ENCODE measurements around the gene NTHL1.
"Not testable (repeated sequence)": the region's sequence is repeated elsewhere in the genome, so short reads cannot be mapped to it uniquely, and the experiment has no call there.

NTHL1 gene

DNA sequence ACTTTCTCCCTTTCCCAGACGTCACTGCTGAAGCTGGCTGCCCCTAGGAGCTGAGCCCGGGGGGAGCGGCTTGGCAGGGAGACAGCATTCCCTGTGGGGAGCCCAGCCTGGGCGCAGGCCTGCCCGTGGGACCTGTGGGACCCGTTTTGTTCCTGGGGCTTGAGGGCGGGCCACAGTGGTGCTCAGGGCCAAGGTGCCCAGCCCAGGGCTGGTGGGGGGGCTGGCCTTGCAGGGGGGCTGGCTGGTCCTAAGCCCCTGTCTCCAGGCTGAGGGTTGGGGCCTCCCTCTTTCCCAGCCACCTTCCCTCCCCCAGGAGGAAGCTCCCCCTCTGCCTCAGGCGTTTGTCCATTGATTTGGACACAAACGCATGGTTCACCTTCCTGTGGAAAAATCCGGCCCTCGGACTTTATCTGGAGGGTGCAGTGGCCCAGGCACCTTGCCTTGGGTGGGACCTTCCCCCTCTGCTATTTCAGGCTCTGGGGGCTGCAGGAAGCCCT is 16.5 kb downstream of the NTHL1 start:
- no peak for DNase-seq

DNA sequence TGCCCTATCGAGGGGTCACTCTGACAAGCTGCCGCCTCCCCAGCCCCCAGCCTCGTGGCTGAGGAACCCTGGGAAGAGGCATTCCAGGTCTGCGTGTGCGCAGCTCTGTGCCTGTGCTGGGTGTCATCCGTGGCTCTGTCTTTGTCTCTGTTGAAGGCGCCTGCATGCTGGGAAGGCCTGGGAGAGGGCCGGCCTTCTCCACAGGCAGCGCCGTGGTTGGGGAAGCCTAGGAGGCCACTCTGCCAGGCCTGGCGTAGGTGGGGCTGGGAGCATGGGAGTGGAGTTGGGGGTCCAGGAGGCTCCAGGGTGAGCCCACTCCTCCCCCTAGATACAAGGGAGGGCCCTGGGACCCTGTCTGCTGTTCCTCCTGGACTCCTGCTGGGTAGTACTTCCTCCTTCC is 17.6 kb downstream of the NTHL1 start:
- DNase-seq, result no peak

DNA sequence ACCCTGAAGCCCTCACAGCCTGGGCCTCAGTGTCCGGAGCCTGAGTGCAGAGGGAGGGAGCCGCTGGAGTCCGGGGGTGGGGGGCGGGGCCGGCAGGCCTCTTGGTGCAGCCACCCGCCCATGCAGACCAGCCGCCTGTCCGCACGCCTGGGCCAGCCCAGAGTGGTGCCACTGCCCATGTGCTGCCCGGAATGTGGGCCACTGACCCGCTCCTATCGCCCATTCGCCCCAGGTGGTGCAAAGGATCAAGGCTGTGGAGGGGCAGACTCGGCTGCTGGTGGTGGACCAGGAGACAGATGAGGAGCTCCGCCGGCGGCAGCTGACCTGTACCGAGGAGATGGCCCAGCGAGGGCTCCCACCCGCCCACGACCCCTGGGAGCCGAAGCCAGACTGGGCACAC is 18.3 kb downstream of the NTHL1 start:
- no peak for DNase-seq

DNA sequence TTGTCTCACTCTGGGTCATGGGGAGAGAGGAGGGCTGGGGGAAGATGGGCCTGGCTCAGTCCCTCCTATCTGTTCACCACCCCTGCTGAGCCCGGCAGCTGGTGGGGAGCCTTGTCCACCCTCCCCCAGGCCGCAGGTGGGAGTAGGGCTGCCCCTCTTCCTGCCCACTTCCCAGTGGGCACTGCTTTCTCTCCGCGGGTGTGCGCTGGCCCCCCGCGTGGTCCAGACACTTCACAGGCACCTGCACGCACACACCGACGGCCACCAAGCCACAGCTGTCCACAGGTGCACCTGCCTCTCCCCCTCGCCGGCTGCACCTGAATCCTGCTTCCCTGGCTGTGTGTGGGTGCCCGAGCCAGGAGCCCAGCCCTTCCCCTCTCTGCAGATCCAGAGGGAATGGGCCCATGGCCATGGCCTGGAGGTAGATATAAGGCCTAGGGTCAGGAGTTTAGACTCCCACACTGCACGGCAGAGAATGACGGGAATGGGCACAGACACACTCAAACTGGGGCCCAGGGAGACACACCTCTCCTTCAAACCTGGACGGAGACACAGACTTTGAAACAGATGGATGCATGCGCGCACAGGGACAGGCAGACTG is 18.9 kb downstream of the NTHL1 start:
- DNase-seq, result no peak

DNA sequence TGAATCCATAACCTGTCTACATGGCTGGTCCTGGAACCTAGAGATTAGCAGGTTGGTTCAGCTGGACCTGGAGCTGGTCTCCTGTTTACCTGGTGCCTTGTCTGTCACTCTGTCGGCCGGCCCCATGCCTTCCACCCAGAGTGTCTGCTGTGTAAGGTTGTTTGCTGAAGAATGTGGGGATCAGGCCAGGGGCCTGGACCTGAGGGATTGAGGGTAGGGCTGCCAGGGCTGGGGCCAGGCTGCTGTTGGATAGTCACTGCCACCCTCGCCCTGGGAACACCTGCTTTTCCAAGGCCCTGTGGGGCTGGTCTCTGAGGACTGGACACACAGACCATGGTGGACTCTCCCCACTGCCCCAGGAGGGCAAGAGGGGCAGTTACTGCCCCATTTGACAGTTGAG is 19.5 kb downstream of the NTHL1 start:
- DNase-seq, result no peak

DNA sequence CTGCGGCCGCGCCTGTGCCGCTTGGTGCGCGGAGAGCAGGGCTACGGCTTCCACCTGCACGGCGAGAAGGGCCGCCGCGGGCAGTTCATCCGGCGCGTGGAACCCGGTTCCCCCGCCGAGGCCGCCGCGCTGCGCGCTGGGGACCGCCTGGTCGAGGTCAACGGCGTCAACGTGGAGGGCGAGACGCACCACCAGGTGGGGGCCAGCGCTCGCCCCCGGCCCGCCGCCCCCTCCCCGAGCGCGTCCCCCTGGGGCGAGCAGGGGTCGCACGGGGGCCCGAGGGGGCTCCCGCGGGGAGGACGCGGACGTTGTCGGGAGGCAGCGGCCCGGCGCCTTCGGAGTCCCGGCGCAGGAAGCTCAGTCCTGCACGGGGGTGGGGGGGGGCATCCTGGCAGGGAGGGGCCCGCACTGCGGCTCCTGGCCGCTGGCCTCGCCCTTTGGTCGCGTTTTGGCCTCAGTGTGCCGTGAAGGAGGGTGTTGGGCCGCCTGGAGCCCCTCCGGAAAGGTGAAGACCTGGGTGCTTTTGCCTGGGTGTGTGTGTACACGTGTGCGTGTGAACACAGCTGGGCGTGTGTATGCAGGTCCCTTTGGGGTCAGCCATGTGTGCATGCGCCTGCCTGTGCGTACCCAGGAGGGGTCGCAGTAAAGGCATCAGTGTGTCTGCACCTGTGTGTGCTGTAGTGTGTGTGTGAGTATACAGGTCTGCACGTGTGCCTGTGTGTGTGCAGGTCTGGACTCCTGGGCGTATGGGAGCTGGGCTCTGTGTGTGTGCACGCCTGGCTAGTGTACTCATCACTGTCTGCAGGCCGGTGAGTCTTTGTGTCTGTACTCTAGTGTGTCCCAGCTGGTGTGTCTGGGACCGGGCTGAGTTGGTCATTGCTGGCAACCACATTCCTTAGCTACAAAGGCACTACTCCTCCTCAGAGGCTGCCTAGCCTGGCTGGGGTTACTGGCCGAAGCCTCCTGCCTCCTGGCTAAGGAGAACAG is 20.3 kb downstream of the NTHL1 start:
- DNase-seq, result peak in 1 of 56 donors; percentile 5

DNA sequence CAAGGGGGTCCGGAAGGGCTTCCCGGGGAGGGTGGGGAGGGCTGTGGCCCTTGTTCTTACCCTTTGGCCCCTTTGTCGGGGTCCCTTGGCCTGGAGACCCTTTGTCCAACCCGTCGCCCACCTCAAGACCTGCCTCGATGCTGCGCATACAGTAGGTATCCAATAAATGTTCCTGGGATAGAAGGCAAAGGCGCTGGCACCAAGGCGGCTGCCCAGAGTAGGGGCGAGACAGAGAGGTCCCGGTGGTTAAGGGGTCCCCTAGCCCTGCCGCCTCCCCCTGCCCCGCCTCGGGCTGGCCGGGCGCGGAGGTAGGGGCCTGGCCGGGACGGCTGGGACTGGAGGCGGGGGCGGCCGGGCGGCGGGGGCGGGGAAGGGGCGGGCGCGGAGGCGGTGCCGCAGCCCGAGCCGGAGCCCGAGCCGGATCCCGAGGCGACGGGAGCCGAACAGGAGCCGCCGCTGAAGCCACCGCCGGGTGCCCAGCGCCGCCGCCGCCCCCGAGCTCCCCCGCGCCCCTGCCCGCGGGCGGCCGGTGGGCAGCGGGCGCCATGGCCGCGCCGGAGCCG is 21.1 kb downstream of the NTHL1 start, which contains the start of gene NHERF2:
Gene NHERF2, plus strand, starts transcription at position 442 of the 563 bp plus-strand sequence. Its CDS starts 104 bp downstream, at position 546.
- peak in 13 of 56 donors; percentile 6 to 60 (median 21) for DNase-seq

DNA sequence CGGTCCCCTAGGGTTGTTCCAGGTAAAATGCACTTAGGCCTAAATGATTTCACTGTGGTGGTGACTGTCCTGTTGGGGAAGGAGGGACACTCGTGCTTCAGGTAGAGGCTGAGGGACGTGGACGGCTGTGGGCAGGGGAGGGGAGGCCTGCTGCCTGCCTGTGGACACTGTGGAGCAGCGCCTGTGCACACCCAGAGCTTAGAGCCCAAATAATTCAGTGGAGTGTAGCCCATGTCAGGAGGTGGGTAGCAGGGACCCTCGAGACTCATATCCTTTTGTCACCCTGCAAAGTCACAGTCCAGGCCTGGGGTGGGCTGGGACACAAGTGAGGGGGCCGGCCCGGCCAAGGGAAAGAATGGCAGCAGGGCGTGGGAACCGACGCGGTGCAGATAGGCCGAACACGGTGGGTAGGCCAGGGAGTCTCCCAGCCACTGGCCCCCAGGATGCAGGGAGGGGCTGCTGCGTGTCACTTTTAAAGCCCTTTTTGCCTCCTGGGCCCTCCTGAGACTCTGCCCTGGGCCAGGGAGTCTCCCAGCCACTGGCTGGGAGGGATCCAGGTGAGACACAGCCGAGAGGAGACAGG is 21.7 kb downstream of the NTHL1 start:
- no peak for DNase-seq

DNA sequence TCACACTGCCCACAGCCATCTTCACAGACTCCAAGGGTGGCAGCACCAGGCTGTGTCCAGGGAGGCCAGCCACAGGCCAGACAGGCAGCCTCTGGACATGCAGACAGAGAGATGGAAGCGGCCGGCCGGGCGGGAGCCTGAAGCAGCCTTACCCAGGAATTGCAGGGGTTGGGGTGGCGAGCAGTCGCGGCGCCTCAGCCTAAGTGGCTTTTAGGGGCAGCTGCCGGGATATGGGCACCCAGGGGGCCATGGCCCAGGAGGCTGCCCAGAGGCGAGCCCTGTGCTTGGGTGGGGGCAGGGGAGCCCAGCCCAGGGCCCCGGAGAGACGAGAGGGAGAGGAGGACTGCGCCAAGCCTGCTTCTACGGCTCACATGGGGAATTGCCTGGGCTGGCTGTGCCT is 22.4 kb downstream of the NTHL1 start:
- DNase-seq, result no peak

DNA sequence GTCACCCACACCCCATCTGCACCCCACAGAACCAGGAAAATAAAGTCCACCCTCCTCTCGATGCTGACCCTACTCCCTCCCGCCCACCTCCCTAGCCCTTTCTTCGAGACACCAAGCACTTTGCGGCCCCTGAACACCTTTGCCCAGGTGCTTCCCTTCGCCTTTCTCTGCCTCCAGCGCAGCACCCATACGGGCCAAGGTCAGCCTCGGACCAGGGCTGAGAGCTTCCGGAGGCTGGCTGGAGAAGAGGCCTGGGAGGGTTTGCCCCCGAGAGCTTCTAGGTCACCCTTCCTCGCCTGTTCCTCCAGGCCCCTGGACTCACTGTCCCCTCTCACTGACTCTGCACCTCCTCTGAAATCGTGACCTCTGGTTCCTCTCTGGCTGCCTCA is 23.6 kb downstream of the NTHL1 start:
- no peak for DNase-seq

DNA sequence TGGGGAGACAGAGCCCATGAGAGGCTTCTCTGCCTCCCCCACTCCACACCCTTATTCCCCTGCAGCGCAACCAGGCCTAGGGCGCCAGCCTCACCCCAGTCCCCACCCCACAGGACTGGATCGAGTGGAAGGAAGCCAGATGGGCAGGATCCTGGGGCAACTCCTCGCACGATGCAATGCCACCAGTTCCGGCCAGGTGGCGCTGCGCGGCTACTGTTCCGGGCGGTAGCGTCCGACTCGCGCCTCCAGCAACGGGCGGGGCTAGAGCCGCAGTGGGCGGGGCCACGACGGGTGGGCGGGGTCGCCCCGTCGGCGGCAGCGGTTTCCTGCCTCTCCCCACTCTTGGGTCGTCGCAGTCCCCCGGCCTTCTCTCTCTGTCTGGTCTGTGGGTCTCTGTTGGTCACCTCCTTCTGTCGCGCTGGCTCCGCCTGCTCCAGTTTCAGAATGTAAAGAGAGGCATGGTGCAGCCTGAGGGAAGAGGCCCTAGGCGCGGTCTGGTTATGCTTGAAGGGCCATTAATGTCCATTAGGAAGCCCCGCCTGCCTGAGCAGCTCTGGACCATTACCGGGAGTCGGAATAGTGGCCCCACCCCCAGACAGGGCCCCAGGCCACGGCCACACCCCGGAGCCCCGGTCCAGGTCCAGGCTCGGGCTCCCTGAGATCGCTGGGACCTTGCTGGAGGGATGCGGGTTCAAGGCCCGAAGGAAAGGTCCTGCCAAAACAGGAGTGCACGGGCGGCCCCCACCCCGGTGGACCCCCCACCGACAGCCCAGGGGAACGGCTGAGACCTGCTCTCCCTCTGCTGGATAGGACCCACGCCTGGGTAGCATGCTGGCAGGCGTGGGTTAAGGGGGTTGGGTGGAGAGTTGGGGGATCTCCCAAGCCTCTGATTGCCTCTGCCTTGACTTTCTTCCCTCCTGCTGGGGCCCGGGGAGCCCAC is 24.3 kb downstream of the NTHL1 start:
- DNase-seq, result peak; percentile 25 to 97 (median 82)

DNA sequence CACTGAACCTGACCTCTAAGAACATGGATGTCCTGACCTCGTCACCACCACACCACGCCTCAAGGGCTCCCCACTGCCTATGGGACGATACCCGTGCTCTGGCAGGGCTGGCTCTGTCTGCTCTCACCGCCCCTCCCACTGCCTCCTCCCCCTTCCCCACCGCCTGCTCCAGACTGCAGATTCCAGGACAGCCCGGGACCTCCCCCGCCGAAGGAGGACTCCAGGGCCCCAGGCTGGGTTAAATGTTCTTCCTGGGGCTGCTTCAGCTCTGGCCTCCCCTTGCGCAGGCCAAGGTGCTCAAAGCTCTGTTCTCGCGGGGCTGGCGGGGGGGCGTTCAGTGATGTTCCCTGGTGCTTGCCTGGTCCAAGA is 24.9 kb downstream of the NTHL1 start:
- no peak for DNase-seq

DNA sequence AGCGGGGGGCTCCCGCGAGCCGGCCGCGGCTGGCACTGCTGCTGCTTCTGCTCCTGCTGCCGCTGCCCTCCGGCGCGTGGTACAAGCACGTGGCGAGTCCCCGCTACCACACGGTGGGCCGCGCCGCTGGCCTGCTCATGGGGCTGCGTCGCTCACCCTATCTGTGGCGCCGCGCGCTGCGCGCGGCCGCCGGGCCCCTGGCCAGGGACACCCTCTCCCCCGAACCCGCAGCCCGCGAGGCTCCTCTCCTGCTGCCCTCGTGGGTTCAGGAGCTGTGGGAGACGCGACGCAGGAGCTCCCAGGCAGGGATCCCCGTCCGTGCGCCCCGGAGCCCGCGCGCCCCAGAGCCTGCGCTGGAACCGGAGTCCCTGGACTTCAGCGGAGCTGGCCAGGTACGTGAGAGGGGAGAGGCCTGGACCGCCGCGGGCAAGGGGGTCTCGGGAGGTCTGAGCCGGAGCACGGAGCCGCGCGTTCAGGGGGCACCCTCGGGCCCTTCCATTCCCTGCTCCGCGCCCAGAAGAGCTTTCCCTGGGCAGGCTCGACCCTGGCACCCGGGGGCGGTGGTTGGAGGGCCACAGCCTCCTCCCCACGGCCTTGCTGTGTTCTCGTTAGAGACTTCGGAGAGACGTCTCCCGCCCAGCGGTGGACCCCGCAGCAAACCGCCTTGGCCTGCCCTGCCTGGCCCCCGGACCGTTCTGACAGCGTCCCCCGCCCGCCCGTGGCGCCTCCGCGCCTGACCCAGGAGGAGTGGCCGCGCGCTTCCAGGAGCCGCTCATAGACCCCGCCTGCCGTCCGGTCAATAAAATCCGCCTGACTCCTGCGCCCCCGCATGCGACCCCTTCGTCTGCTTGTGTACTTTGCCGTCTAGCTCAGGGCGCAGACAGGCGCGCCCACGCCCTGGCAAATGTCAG is 27.5 kb downstream of the NTHL1 start:
- DNase-seq, result no peak

DNA sequence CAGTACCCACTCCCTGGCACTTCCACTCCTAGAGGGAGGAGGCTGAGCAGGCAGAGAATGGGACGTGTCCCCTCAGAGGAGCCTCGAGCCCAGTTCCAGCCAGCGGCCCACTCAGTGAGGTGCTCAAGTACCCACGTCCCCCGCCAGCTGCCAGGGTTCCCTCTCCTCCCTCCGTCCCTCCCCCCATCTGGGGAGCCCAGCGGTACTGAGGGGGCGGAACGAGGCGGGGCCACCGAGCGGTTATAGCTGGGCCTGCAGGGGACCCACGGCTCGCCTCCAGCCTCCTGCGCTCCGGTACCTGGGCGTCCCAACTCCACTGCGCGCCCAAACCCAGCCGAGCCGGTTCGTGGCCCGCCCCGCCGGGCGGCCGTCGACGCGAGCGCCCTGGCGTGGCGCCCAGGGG is 28.1 kb downstream of the NTHL1 start, which contains the start of gene NPW:
Gene NPW, plus strand, starts transcription at position 268 of the 403 bp plus-strand sequence.
- DNase-seq, result no peak

DNA sequence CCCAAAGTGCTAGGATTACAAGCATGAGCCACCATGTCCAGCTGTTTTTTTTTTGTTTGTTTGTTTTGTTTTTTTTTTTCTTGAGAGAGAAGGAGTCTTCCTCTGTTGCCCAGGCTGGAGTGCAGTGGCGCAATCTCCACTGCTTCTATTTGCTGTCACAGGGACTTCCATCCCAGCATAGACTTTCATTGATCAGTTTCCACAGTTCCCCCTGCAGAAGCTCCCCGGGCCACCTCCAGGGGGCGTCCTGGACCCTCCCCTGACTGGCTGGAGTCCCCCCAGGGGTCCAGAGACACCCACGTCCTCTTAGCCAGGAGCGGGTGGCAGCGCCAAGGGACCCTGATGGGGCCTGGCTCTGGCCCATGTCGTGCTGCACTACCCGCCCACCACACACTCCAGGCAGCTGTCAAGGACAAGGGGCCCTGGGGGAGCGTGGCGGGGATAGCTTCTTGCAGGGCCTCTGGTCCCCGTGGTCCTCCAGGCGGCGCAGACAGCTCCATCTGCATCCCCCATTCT is 31.2 kb downstream of the NTHL1 start:
- no peak for DNase-seq

DNA sequence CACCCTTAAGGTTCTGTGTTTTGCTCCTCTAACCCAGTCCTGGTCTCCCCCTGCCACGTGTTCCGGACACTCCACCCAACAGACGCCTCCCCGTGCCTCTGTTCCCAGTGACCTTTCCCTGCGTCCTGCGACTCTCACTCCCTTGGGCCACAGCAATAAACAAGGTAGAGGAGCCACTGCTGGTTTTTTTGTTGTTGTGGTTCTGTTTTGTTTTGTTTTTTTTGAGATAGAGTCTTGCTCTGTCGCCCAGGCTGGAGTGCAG is 31.8 kb downstream of the NTHL1 start:
- no peak for DNase-seq

DNA sequence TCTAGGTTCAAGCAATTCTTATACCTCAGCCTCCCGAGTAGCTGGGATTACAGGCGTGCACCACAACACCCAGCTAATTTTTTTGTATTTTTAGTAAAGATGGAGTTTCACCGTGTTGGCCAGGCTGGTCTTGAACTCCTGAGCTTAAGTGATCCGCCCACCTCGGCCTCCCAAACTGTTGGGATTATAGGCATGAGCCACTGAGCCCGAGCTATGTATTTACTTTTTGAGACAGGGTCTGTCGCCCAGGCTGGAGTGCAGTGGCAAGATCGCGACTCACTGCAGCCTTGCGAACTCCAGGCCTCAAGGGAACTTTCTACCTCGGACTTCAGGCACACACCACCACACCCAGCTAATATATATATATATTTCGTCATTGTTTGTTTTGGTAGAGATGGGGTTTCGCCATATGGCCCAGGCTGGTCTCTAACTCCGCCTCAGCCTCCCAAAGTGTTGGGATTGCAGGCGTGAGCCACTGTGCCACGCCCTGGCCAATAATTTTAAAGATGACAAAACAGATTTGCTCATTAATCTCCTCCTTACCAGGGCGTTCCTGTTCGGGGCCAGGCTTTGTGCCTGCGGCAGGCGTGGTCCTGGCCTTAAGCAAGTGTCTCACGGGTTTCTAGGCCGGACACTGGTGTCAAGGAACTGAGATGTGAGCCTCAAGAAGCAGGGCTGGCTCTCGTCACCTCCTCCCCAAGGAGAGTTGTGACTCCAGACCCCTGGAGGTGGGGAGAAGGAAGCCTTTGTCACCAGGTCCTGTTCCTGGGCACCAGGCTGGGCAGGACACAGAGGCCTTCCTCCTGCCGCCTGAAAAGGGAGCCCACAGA is 32.3 kb downstream of the NTHL1 start:
- DNase-seq, result no peak

DNA sequence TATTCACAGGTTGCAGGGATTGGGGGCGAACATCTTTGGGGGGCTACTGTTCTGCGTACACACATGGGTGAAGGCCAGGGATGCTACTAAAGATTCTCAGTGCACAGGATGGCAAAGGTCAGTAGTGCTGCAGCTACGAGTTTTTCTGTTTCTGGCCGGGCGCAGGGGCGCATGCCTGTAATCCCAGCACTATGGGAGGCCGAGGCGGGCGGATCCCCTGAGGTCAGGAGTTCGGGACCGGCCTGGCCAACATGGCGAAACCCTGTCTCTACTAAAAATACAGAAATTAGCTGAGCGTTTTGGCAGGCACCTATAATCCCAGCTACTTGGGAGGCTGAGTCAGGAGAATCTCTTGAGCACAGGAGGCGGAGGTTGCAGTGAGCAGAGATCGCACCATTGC is 34.1 kb downstream of the NTHL1 start:
- DNase-seq, result no peak

DNA sequence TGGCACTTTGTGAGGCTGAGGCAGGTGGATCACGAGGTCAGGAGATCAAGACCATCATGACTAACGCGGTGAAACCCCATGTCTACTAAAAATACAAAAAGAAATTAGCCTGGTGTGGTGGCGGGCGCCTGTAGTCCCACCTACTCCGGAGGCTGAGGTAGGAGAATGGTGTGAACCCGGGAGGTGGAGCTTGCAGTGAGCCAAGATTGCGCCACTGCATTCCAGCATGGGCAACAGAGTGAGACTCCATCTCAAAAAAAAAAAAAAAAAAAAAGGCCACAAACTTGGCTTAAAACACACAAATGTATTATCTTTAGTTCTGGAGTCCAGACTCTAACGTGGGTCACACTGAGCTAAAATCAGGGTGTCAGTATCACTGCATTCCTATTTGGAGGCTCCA is 35.9 kb downstream of the NTHL1 start:
- not testable (repeated sequence) for DNase-seq

Data from amygdala (tissue), 56 donors.